Measurements from ENCODE around the gene CALHM4.
"Not testable (repeated sequence)": the region's sequence is repeated elsewhere in the genome, so short reads cannot be mapped to it uniquely, and the experiment has no call there.

The CALHM4 gene

GRCh38 chr6:116577486-116577885 lies 23.9 kb downstream of the CALHM4 start:
- no peak for DNase-seq (ENCODE audit: low read depth, low spot score)

- no peak for DNase-seq (ENCODE audit: low read depth, low spot score)
These were observed 24.8 kb downstream of the CALHM4 start for GRCh38 chr6:116578335-116578734.

DNA sequence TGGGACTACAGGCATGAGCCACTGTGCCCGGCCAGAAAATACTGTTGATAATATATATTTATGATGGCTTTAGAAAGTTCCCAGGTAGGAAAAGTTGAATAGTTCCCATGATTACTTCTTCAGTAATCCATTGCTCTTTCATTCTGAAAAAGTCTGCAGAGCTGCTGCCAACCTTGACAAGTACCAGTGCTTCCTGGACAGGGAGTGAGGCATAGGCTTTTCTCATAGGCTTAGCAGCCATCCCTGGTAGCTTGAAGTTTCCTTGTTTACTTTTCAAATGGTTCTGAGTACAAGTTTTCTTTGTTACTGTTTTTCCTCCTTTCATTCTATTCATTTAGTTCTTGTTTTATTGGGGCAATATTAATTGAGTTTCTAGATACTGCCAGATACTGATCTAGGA lies 25.6 kb downstream of the CALHM4 start:
- DNase-seq (ENCODE audit: low read depth, low spot score) = no peak

DNA sequence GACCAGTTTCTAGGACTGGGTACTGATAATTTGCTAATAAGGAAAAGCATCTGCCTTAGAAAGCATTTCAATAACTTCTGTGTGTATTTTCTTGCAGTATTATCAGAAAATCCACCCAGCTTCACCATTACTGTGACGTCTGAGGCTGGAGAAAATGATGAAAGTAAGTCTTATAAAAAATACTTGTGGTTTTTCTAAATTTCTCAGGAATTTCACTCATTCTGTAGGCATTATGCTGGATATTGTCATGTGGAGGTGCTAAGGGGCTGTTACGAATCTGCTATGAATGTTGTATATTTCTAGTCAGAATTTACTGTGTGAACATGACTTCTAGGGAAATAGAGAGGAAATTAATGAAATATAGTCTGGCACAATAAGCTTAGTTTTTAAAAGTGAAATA lies 26.6 kb downstream of the CALHM4 start:
- no peak for DNase-seq (ENCODE audit: low read depth, low spot score)

- no peak for DNase-seq (ENCODE audit: low read depth, low spot score)
These were observed 32.7 kb downstream of the CALHM4 start for GRCh38 chr6:116586276-116586675.

DNA sequence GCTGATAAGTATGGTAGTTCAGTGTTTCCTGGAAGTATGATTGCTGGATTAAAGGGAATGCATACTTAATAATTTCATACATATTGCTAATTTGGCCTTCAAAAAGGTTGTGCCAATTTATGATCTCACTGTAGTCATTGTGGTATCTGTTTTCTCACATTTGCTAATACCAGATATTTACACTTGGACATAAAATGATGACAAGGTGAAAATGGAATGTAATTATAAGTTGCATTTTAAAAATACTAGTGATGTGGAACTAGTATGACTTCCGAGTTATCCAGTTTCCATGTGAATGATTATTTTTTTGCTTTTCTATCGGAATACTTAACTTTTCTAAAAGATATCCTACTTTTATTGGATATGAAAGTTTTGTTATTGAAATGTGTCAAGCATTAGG lies 33.2 kb downstream of the CALHM4 start:
- no peak for DNase-seq (ENCODE audit: low read depth, low spot score)

- no peak for DNase-seq (ENCODE audit: low read depth, low spot score)
These were observed 41.7 kb downstream of the CALHM4 start for GRCh38 chr6:116595247-116595646.

DNA sequence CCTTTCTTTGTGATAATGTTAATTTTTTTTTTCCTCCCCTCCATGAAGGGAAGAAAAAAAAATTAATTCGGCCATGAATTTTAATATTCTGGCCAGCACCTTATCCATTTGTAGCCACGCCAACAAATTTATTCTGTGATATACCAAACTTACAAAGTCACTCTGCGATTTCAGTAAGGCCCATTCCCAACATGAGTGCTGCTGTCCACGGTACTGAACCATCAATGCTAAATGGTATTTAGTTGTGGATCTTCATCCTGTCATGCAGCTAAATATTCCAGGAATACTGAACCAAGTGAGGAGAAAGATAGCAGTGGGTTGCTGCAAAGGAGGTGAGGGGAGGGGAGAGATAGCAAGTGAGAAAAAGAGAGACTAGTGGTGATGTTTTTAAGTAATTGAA lies 43.3 kb downstream of the CALHM4 start:
- no peak for DNase-seq (ENCODE audit: low read depth, low spot score)

- DNase-seq (ENCODE audit: low read depth, low spot score) = not testable (repeated sequence)
These were observed 50.4 kb downstream of the CALHM4 start for GRCh38 chr6:116603916-116604315.

- not testable (repeated sequence) for DNase-seq (ENCODE audit: low read depth, low spot score)
These were observed 51.3 kb downstream of the CALHM4 start for GRCh38 chr6:116604868-116605267.

DNA sequence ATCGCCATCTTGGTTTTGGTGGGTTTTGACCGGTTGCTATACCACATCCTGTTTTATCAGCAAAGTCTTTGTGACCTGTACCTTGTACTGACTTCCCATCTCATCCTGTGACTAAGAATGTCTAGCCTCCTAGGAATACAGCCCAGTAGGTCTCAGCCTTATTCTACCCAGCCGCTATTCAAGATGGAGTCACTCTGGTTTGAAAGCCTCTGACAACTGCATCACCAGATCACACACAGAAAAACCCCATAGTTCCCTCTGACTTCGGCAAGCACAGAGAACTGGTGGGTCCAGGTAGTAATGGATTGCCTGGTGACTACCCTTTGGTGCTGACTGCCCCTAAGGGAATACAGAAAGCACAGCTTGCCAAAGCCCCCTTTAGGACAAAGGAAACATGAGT lies 52.4 kb downstream of the CALHM4 start:
- no peak for DNase-seq (ENCODE audit: low read depth, low spot score)

All from activated CD4-positive, CD25-positive, alpha-beta regulatory T cell treated with anti-CD3 and anti-CD28 coated beads, Interleukin-2, amount 50 U/mL, for 16 hours (primary cell).